Epidermal melanocyte (primary cell): Measurements from ENCODE around the gene POU1F1.
"Not testable (repeated sequence)": the region's sequence is repeated elsewhere in the genome, so short reads cannot be mapped to it uniquely, and the experiment has no call there.

Source experiments
- DNase-seq: peaks from one replicate; pipeline ENCODE4 v3.0.0; 2011; ENCODE audit warnings: low spot score; ENCODE audit not compliant: insufficient read length

POU1F1 gene

DNA sequence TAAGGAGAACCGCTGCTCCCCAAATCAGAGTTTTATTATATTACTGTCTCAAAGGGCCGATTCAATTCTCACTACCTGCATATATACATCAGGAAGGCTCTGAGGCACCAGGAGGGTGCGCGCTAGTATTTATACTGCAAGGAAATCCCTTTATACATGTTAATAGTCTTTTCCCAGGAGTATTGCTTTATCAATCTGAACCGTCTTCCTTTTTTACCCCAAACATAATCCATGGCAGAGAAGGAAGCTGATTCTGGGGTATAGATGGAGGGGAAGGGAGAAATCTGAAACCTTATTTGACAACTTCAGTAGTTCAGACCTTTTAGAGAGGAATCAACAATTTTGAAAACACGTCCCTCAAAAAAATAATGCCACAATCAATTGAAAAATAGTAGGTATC is at the start of gene POU1F1:
Gene POU1F1 (minus strand): TSS at position 101 of the 400 bp plus-strand sequence. CDS start 122 bp downstream, outside the sequence.
- DNase-seq: no peak

DNA sequence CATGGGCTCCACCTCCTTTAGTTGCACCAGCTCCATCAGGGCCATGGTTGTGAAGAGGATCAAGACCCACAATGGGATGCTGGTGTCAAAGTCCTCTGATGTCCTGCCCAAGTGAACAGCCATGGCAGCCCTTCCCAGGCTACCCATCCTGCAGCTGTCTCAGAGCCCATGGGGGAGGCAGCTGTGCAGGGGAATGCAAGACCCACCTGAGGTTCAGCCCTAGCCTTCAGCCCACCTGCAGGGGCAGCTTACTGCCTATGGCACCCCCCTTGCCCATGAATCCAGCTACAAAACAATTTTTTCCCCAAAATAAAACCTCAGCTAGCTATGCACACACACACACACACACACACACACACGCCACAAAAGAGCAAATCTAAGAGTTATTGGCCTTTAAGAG is 48.2 kb upstream of the POU1F1 start:
- DNase-seq: no peak

DNA sequence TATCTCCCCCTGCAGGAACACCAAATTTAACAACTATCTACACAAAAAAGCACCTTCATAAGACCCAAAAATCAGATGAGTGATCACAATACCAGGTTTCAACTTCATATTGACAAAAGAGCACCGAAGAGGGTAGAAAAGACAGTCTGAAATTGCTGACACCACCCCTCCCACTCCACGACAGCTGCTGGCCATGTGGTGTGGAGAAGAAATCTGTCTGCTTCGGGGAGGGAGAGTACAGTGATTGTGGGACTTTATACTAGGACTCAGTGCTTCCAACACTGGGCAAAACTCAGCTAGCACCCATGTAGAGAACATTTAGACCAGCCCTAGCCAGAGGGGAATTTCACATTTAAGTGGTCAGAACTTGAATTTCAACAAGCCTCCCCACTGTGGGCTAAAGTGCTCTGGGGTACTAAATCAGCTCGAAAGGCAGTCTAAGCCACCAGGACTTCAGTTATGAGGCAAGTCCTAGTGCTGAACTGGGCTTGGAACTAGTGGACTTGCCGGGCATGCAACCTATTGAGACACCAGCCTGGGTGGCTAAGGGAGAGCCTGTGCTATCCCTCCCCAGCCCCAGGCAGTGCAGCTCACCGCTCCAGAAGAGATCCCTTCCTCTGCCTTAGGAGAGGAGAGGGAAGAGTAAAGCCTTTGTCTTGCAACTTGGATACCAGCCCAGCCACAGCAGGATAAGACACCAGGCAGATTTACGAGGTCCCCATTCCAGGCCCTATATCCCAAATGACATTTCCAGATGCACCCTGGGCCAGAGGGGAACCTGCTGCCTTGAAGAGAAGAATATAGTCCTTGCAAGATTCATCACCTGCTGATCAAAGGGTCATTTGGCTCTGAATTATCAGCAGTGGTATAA is 44.6 kb upstream of the POU1F1 start:
- no peak for DNase-seq

- DNase-seq: no peak
Observed at GRCh38 chr3:87318617-87319021, 42.2 kb upstream of the POU1F1 start.

- DNase-seq: no peak
Observed at GRCh38 chr3:87317779-87318178, 41.4 kb upstream of the POU1F1 start.

DNA sequence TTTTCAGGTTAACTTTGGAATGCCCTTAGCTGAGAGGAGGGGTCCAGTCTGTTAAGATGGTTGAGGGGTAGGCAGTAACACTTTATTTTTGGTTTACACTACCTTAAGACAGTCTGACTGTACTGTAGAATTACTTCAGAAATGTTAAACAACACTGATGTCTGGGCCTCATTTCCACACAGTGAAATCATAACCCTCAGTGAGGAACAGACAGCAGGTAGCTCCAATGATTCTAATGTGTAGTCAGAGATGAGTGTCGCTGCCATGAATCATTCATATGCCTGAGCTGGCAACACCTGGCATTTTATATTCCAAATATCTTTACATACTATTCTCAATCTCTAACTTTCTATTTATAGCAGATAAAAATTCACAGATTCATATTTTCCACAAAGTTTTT is 37.3 kb upstream of the POU1F1 start:
- no peak for DNase-seq

DNA sequence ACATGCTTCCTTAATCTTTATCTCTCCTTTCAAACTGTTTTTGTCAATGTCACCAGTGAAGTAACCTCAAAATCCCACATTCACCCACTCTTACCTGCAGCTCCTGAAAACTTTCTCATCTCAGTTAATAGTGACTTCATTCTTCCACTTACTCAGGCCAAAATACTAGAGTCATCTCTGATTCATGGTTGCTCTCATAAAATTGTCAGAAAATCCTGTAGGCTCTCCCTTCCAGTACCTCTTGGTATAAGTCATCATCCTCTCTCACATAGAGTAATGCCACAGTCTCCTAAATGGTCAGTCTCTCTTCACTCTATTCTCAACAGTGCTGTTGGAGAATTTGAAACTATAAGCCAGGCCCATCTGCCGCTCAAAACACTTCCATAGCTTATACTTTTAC is 34.9 kb upstream of the POU1F1 start:
- no peak for DNase-seq

DNA sequence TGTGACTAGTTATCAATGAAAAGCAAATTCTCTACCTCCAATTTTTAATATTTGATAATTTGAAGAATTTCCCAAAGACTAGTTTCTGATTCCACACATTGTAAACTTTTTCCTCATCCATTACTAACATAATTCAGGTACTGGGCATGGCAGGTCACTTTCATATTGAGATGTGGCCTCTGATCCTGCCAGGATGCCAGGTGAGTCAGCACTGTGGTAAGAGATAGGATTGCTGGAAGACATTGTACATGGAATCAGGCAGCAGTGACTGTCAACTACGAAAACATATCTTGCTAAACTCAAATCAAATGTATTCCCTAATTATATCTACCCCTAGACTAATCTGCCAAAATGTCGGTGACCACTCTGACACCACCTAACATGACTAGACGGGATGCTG is 33.2 kb upstream of the POU1F1 start:
- DNase-seq: no peak

DNA sequence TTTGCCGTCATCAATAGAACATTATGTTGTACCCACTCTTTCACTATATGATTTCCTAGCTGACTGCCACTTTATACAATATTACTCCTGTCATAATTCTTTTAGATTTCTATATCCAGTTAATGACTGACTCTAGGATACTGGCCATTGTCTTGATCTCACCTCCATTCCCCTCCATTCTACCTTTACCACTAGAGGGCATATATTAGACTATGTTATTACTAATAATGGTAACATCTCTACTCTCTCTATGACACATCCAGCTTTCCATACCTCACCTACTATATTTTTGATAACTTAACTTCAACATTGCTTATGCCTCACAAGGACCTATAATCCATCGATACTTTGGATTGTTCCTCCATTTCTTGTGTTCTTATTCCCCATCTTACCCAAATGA is 31.4 kb upstream of the POU1F1 start:
- no peak for DNase-seq

DNA sequence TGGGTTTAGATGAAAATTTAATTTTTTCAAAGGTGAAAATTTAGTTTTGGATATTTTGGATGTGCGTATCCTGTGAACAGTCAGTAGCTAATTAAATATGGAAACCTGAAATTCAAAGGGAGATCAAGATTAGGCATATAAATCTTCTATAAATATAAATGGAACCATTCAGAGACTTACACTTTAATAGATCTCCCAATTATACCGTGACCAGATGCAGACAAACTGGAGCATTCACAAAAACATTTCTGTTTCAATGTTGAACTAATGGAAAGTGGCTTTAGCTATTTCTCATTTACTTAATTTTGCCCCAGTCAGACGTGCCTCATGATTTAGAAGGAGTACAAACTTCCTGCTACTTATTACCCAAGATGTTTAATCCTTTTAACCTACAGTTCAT is 29.1 kb upstream of the POU1F1 start:
- DNase-seq: peak; percentile 17

DNA sequence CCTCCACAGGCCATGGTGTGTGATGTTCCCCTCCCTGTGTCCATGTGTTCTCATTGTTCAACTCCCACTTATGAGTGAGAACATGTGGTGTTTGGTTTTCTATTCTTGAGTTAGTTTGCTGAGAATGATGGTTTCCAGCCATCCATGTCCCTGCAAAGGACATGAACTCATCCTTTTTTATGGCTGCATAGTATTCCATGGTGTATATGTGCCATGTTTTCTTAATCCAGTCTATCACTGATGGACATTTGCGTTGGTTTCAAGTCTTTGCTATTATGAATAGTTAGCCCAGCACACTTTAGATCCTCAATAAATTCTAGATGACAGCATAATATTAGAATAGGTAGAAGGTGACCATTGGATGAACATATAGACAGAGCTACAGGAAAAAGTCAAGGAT is 28.6 kb upstream of the POU1F1 start:
- not testable (repeated sequence) for DNase-seq

GRCh38 chr3:87298111-87298718 is 21.8 kb upstream of the POU1F1 start:
- no peak for DNase-seq

- no peak for DNase-seq
Observed at GRCh38 chr3:87288446-87288845, 12.1 kb upstream of the POU1F1 start.

DNA sequence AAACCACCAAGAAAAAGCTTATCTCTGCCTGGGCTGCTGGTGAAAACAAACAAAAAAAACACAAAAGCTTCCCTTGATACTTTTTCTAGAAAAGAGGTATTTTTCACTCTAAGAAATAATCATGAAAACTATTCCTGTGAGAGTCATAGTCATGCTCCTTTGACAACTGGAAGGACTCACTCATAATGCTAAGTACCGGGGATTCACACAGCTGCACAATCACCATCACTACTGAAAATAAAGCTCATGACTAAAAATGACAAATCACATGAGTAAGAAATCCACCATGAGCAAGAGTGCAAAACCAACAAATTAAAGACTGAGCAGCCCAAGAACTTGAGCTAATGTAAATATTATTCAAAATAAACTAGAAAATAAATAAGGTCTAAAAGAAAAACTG is 10.6 kb upstream of the POU1F1 start:
- no peak for DNase-seq

- DNase-seq: no peak
Observed at GRCh38 chr3:87272718-87273341, 3.6 kb downstream of the POU1F1 start.

DNA sequence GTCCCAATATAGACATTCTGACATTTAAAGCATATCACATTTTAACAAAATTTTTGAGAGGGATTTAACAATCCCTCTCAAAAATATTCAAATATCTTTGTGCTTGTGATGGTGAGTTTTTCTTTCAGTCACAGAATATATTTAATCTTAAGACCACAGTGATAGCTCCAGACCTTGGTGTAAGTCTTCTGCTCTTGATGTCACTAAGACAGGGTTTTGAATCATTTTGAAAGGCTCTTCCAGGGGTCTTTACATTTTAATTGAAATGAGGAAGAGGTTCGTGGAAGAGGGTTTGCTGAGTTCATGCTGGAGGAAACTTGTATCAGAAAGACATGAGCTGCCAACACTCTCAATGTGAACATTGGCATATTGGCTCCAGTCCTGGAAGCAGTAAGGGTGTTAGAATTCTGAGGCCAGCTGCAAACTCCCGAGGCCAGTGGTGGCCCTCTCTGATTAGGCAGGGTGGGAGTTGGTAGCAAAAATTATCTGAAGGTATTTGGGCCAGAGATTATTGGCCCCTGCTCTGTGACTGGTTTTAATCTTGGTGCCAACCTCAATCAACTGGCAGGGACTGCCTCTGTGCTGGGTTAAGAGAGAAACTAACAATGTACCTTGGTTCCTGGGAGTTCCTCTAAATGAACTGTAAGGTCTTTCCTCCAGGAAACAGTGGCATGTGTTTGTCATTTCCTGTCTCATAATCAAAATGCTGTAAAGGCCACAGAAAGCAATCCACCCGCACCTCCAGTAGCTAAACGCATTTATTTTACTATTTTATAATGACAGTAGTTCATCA is 5.3 kb downstream of the POU1F1 start:
- no peak for DNase-seq

GRCh38 chr3:87269723-87270122 is 6.7 kb downstream of the POU1F1 start:
- no peak for DNase-seq

DNA sequence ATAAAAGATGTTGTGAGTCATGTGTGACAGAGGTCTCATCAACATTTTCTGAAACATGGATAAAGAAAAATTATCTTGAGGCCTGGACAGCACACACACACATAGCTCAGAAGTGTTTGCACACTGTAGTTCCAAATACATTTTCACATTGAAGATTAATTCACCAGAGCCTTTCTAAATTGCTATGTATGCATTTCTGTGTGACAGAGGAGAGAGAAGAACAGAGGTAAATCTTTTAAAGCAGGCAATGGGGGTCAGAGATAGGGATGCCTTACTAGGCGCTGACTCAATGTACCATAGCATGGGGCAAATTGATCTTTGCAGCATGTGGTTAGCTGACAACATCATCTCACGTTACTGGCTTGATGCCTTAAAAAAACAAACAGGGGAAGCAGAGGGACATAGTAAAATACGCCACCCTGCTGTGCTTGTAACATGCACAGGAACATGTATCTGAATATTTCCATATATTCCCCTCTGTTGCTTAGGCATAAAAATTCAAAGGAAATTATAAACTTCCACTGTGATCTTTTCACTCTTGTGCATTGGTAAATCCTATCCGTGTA is 7.7 kb downstream of the POU1F1 start:
- DNase-seq: no peak

- no peak for DNase-seq
Observed at GRCh38 chr3:87267953-87268645, 8.3 kb downstream of the POU1F1 start.

DNA sequence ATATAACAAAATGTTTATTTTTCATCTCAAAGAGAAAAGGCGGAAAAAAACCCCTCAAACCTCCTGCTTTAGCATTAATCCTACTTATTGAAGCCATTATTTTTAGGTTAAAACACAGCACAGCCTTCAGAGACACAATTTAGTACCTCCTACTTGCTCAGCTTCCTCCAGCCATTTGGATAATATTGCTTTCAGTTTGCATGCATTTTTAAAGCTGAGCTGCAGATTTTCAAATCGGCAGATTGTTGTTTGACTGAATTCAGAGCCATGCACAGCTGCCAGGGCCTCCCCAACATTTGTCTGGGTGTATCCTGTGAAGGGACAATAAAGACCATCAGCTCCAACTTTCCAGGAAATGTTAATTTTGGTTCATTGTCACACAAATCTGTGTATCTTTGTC is 14.5 kb downstream of the POU1F1 start:
- DNase-seq: no peak

DNA sequence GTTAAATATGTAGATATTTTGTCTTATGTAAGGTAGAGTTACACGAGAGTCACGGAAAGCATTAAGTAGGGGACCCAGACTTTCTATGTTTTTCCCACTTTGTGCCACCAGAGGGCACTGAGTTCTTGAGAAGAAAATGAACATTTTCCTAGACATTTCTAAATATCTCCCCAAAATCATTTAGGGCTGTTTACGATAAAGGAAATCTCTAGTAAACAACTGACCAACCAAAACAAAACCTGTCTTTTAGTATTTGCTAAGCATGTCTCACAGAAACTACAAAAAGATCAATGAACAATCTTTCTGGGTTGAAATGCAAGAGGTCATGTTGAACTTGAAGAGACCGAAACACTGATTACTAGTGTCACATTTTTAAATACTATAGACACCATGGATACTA is 16.1 kb downstream of the POU1F1 start:
- peak; percentile 18 for DNase-seq
